ENCODE measurements around the gene GCGR.

GCGR gene

GRCh38 chr17:81843713-81844326, 39.9 kb downstream of the GCGR start:
- Histone ChIP-seq H3K79me2 (no peaks in the 10 kb centered on the region), H3K9me3 (ENCODE audit: control insufficient read depth, low read length) (no peaks in the 10 kb centered on the region), H3K36me3 (ENCODE audit: control insufficient read depth, insufficient read depth, low read length) (no peaks in the 10 kb centered on the region), H3K4me2 (ENCODE audit: low read length) (no peak overlapping the region), H3K9ac (no peak overlapping the region), H3K27me3 (ENCODE audit: control insufficient read depth, insufficient read depth, low read length) (no peaks in the 10 kb centered on the region), H3K4me3 (ENCODE audit: low read depth, low read length) (no peak overlapping the region), H3K27ac (no peak overlapping the region), H2AFZ (no peak overlapping the region), H3K4me1 (peaks cover 7% of the 10 kb centered on the region)
- TF ChIP-seq CTCF (IDR thresholded peaks at IDR 0.05) = no peak

- no peaks in the 10 kb centered on the region for H3K79me2 ChIP-seq
- H3K9ac ChIP-seq = no peak overlapping the region
- H3K4me2 ChIP-seq (ENCODE audit: low read length) = no peak overlapping the region
- H3K36me3 ChIP-seq (ENCODE audit: control insufficient read depth, insufficient read depth, low read length) = no peaks in the 10 kb centered on the region
- no peak overlapping the region for H3K27ac ChIP-seq
- TF ChIP-seq CTCF (IDR thresholded peaks at IDR 0.05) = no peak
- no peaks in the 10 kb centered on the region for H3K27me3 ChIP-seq (ENCODE audit: control insufficient read depth, insufficient read depth, low read length)
- H2AFZ ChIP-seq = no peak overlapping the region
- peaks cover 7% of the 10 kb centered on the region for H3K4me1 ChIP-seq
- H3K4me3 ChIP-seq (ENCODE audit: low read depth, low read length) = no peak overlapping the region
- H3K9me3 ChIP-seq (ENCODE audit: control insufficient read depth, low read length) = no peaks in the 10 kb centered on the region
Observed at GRCh38 chr17:81844327-81844851, 40.4 kb downstream of the GCGR start.

- Histone ChIP-seq H3K4me1 (peaks cover 7% of the 10 kb centered on the region), H3K27me3 (ENCODE audit: control insufficient read depth, insufficient read depth, low read length) (no peaks in the 10 kb centered on the region), H3K4me3 (ENCODE audit: low read depth, low read length) (no peak overlapping the region), H3K36me3 (ENCODE audit: control insufficient read depth, insufficient read depth, low read length) (no peaks in the 10 kb centered on the region), H3K9ac (no peak overlapping the region), H3K79me2 (no peaks in the 10 kb centered on the region), H2AFZ (no peak overlapping the region), H3K4me2 (ENCODE audit: low read length) (no peak overlapping the region), H3K9me3 (ENCODE audit: control insufficient read depth, low read length) (no peaks in the 10 kb centered on the region), H3K27ac (no peak overlapping the region)
- TF ChIP-seq CTCF (IDR thresholded peaks at IDR 0.05) = no peak
Observed at GRCh38 chr17:81844887-81845286, 40.9 kb downstream of the GCGR start.

- Histone ChIP-seq H3K36me3 (ENCODE audit: control insufficient read depth, insufficient read depth, low read length) (no peaks in the 10 kb centered on the region), H3K79me2 (no peaks in the 10 kb centered on the region), H3K4me1 (peaks cover 7% of the 10 kb centered on the region), H3K9me3 (ENCODE audit: control insufficient read depth, low read length) (no peaks in the 10 kb centered on the region), H3K27ac (no peak overlapping the region), H3K4me3 (ENCODE audit: low read depth, low read length) (no peak overlapping the region), H2AFZ (no peak overlapping the region), H3K27me3 (ENCODE audit: control insufficient read depth, insufficient read depth, low read length) (no peaks in the 10 kb centered on the region), H3K9ac (no peak overlapping the region), H3K4me2 (ENCODE audit: low read length) (no peak overlapping the region)
- no peak for TF ChIP-seq CTCF (IDR thresholded peaks at IDR 0.05)
Observed at GRCh38 chr17:81845361-81845760, 41.4 kb downstream of the GCGR start.
